OCI-LY7 (cell line): ENCODE results near the gene ATP11A. TPM values are rescaled to one million over a fixed set of nuclear protein-coding genes. Genes with fewer than 3 reads are reported as not detected.
A peak's percentile ranks its signal among the peaks of the same experiment; 100 is the strongest.

Experiments used
- BruUV-seq: library from RNA; stranded (reverse); fragments of 400-500 nt; replicated peaks from 2 replicates; lab custom pipeline; 2021; lab: Mats Ljungman, UMichigan
- CTCF ChIA-PET: fragments of 300-600 bp; sonication (Branson Sonifier 250); formaldehyde crosslinking; loops from one replicate; lab custom pipeline; 2022; ENCODE audit warnings: antibody characterized with exemption; ENCODE audit not compliant: unreplicated experiment; lab: Charles Lee
- POLR2A ChIA-PET: fragments of 300-600 bp; sonication (Branson Sonifier 250); formaldehyde crosslinking; loops from one replicate; lab custom pipeline; 2022; ENCODE audit warnings: antibody characterized with exemption; lab: Charles Lee
- DNase-seq: peaks from one replicate; pipeline ENCODE4 v3.0.0-alpha.2; 2015; ENCODE audit warnings: low spot score
- H2AFZ ChIP-seq: fragments of 200-600 bp; sonication (generic), shearing (Covaris generic); 2 replicates; pipeline ENCODE4 v1.6.1; 2014; ENCODE audit warnings: mild to moderate bottlenecking, antibody characterized with exemption, low read length, moderate library complexity
- H3K27ac ChIP-seq: fragments of 200-600 bp; sonication (generic); 2 replicates; pipeline ENCODE4 v1.5.1; 2014; ENCODE audit warnings: mixed run types, low read depth, mild to moderate bottlenecking, moderate library complexity, low read length, inconsistent platforms; ENCODE audit not compliant: poor library complexity, severe bottlenecking
- H3K36me3 ChIP-seq: fragments of 200-600 bp; sonication (generic); 2 replicates; pipeline ENCODE4 v1.6.1; 2014; ENCODE audit warnings: mild to moderate bottlenecking, antibody characterized with exemption, low read length, moderate library complexity, mixed read lengths; ENCODE audit not compliant: insufficient read depth
- H3K4me1 ChIP-seq: fragments of 200-600 bp; sonication (generic); 2 replicates; pipeline ENCODE4 v1.5.1; 2014; ENCODE audit warnings: mild to moderate bottlenecking, low read length; ENCODE audit not compliant: insufficient read depth, poor library complexity, severe bottlenecking
- H3K4me2 ChIP-seq: fragments of 200-600 bp; sonication (generic); 2 replicates; pipeline ENCODE4 v1.6.1; 2014; ENCODE audit warnings: mild to moderate bottlenecking, low read length
- H3K4me3 ChIP-seq: fragments of 200-600 bp; sonication (generic); 2 replicates; pipeline ENCODE4 v1.5.1; 2014; ENCODE audit warnings: mild to moderate bottlenecking, low read depth, low read length; ENCODE audit not compliant: poor library complexity, severe bottlenecking
- H3K79me2 ChIP-seq: fragments of 200-600 bp; sonication (generic); 2 replicates; pipeline ENCODE4 v1.6.1; 2016; ENCODE audit warnings: low read depth, mild to moderate bottlenecking, low read length, moderate library complexity, mixed read lengths; ENCODE audit not compliant: insufficient read depth
- H3K9me2 ChIP-seq: fragments of 200-600 bp; sonication (generic); 2 replicates; pipeline ENCODE4 v1.6.1; 2016; ENCODE audit warnings: mild to moderate bottlenecking, low read length, mixed read lengths; ENCODE audit not compliant: insufficient read depth
- H3K9me3 ChIP-seq: fragments of 200-600 bp; sonication (generic); 2 replicates; pipeline ENCODE4 v1.6.1; 2014; ENCODE audit warnings: mild to moderate bottlenecking, mixed run types, low read length, mixed read lengths
- H4K20me1 ChIP-seq: fragments of 200-600 bp; sonication (generic); 2 replicates; pipeline ENCODE4 v1.6.1; 2014; ENCODE audit warnings: mild to moderate bottlenecking, antibody characterized with exemption, low read length, moderate library complexity, mixed read lengths; ENCODE audit not compliant: insufficient read depth
- EZH2phosphoT487 ChIP-seq: fragments of 200-600 bp; sonication (generic); IDR thresholded peaks from 2 replicates; pipeline ENCODE4 v1.6.1; 2018; ENCODE audit warnings: low read depth, borderline replicate concordance, mild to moderate bottlenecking, mixed run types, antibody characterized with exemption, low read length, moderate library complexity, mixed read lengths
- intact Hi-C: fragments of 100-400 bp; cut with micrococcal nuclease; formaldehyde crosslinking; loops from one replicate; pipeline ENCODE4 v1.10.0; 2022; ENCODE audit not compliant: unreplicated experiment
- total RNA-seq, 2 experiments: library from RNA; depleted of rRNA in 1 of 2; stranded (reverse); fragments of >200 nt in 1 of 2; shearing (Covaris generic) in 1 of 2; gene quantifications; 2 replicates each; pipeline ENCODE4 v1.2.3, GENCODE V29; 2014 to 2022
- TF ChIP-seq, protein P1 (sequence below): fragments of 200-600 bp; sonication (generic); conservative IDR thresholded peaks from 2 replicates; pipeline ENCODE4 v1.5.1; 2014; ENCODE audit warnings: mild to moderate bottlenecking, antibody characterized with exemption, low read length, moderate library complexity, mixed read lengths

Gene ATP11A
- total RNA-seq, 2 experiments from 2014 or later: 8.8 to 23.1 TPM

DNA sequence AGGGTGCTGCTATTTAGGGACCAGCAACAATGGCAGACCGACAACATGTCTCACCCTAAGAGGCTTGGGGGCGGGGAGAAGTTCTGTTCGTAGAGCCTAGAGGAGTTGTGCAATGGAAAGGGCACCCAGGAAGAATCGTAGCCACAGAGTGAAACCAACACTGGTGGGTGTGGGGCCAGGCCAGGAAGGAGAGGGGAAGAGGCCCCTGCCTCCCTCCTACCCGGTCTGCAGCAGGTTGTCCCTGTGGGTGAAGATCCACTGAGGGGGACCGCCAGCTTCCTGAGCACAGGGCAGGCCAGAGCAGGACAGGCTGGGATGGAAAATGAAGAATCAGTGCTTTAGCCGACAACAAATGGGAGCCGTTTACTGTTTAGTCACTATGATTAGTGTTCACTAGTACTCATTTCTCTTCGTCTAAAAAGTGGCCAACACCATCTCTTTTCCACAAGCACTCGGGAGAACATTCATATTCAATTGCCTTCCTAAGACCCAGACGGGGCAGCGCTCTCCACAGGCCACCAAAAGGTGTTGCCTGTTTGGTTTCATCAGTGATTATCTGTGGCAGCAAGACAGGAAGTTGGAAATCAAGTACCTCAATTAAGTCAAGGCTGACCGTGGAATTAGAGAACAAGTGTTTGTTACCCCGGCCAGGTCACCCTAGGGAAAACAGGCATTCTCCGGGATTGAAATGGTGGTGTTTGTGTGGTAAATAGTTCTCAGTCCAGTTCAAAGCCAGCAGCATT, 1.1 kb upstream of the ATP11A start:
- no peaks in the 10 kb centered on the region for H3K36me3 ChIP-seq
- H3K4me3 ChIP-seq: peak overlapping the region; percentile 80
- no TSS peak for BruUV-seq
- peaks cover 19% of the 10 kb centered on the region; the same call in 1 of the 2 replicates for H4K20me1 ChIP-seq
- H3K9me3 ChIP-seq: no peaks in the 10 kb centered on the region
- peaks cover 9% of the 10 kb centered on the region for H3K79me2 ChIP-seq
- intact Hi-C loops: no loop called here
- H3K4me2 ChIP-seq: peak overlapping the region; percentile 77
- ChIA-PET POLR2A (no interaction called here), CTCF (no interaction called here)
- DNase-seq: peak; percentile 1
- H2AFZ ChIP-seq: peak overlapping the region; percentile 85
- TF ChIP-seq EZH2phosphoT487: no peak
- TF ChIP-seq, protein P1, sequence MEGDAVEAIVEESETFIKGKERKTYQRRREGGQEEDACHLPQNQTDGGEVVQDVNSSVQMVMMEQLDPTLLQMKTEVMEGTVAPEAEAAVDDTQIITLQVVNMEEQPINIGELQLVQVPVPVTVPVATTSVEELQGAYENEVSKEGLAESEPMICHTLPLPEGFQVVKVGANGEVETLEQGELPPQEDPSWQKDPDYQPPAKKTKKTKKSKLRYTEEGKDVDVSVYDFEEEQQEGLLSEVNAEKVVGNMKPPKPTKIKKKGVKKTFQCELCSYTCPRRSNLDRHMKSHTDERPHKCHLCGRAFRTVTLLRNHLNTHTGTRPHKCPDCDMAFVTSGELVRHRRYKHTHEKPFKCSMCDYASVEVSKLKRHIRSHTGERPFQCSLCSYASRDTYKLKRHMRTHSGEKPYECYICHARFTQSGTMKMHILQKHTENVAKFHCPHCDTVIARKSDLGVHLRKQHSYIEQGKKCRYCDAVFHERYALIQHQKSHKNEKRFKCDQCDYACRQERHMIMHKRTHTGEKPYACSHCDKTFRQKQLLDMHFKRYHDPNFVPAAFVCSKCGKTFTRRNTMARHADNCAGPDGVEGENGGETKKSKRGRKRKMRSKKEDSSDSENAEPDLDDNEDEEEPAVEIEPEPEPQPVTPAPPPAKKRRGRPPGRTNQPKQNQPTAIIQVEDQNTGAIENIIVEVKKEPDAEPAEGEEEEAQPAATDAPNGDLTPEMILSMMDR: no peak
- no peaks in the 10 kb centered on the region for H3K9me2 ChIP-seq
- peaks cover 24% of the 10 kb centered on the region for H3K4me1 ChIP-seq
- no peak overlapping the region for H3K27ac ChIP-seq

DNA sequence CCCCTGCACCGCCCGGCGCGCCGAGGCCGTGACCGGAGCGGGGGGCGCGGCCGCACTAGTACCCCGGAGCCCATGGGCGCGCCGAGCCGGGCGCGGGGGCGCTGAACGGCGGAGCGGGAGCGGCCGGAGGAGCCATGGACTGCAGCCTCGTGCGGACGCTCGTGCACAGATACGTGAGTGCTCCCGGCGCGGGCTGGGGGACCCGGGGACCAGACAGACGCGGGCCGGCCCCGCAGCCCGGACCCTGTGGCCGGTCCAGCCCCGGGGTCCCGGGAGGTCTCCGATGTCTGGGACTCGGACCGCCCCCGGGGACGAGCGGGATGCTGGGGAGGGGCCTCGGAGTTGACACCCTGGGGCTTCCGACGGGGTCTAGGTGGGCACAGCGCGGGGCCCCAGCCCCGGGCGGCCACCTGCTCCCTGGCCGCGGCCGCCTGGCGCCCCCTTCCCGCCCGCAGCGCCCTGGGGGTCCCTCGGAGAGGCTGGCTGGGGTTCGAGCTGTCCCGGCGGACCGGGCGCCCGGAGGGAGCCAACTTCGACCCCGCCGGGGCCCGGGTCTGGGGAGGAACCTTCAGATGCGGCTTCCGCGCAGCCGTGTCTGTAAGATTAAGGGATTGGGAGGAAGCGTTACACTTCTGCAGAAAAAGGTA, 568 bp downstream of the ATP11A start:
- no peak for TF ChIP-seq EZH2phosphoT487
- TF ChIP-seq, protein P1: no peak
- peaks cover 9% of the 10 kb centered on the region for H3K79me2 ChIP-seq
- H3K9me3 ChIP-seq: no peaks in the 10 kb centered on the region
- ChIA-PET CTCF (no interaction called here), POLR2A (no interaction called here)
- intact Hi-C loops: no loop called here
- peaks cover 19% of the 10 kb centered on the region; the same call in 1 of the 2 replicates for H4K20me1 ChIP-seq
- H3K4me2 ChIP-seq: peak overlapping the region; percentile 79
- DNase-seq: peak; percentile 48
- peak overlapping the region; percentile 80 for H3K4me3 ChIP-seq
- no peaks in the 10 kb centered on the region for H3K36me3 ChIP-seq
- peaks cover 24% of the 10 kb centered on the region for H3K4me1 ChIP-seq
- BruUV-seq: no TSS peak
- peak overlapping the region; percentile 61 for H2AFZ ChIP-seq
- no peaks in the 10 kb centered on the region for H3K9me2 ChIP-seq
- H3K27ac ChIP-seq: peak overlapping the region; percentile 35

DNA sequence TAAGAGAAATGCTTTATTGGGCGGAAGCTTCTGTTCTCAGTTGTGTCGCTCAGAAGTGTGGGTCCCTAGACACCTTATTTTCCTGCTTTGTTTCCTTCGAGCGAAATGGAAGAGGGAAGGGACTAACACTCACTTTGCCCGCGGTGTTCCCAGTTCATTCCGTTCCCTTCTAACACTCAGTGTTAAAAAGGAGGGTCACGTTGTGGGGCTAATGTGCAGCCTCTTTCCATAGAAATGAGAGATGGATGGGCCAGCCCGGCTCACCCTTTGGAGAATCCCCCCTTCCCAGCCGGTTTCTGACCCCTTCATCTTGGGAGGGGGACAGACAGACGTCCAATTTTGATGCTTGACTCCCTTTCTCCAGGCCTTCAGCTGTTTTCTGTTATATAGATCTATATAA, 2.3 kb downstream of the ATP11A start:
- peaks cover 19% of the 10 kb centered on the region; the same call in 1 of the 2 replicates for H4K20me1 ChIP-seq
- H3K79me2 ChIP-seq: peaks cover 9% of the 10 kb centered on the region
- no peak overlapping the region for H2AFZ ChIP-seq
- BruUV-seq: no TSS peak
- POLR2A ChIA-PET: no interaction called here
- H3K4me3 ChIP-seq: peak overlapping the region; percentile 80
- no peaks in the 10 kb centered on the region for H3K9me2 ChIP-seq
- H3K4me1 ChIP-seq: peaks cover 24% of the 10 kb centered on the region
- DNase-seq: no peak
- TF ChIP-seq EZH2phosphoT487: no peak
- TF ChIP-seq, protein P1: no peak
- no peaks in the 10 kb centered on the region for H3K9me3 ChIP-seq
- H3K36me3 ChIP-seq: no peaks in the 10 kb centered on the region
- H3K27ac ChIP-seq: no peak overlapping the region
- intact Hi-C loops: no loop called here
- CTCF ChIA-PET: no interaction called here
- H3K4me2 ChIP-seq: peak overlapping the region; percentile 79
